Right lobe of liver (tissue), 6 donors: Measurements from ENCODE around the gene NBEA. TPM values are rescaled to one million over a fixed set of nuclear protein-coding genes. Genes with fewer than 3 reads are reported as not detected.

Experiments used
- ATAC-seq, 4 donors: fragments of 200-7000 bp; cut with Tn5 transposase; one replicate each; pipeline ENCODE4 v1.9.1; 2020; ENCODE audit warnings: mild to moderate bottlenecking in 4 of 4, moderate library complexity in 4 of 4
- DNase-seq, 3 donors: peaks; one replicate each; pipeline ENCODE4 v3.0.0-alpha.2; 2020
- H3K27ac ChIP-seq, 3 donors: fragments of 200-600 bp; one replicate each; pipeline ENCODE4 v1.8.0; 2022
- H3K27me3 ChIP-seq, 2 donors: fragments of 200-600 bp; one replicate each; pipeline ENCODE4 v1.8.0; 2022
- H3K36me3 ChIP-seq, 4 donors: fragments of 200-600 bp; sonication (generic) in 1 of 4; one replicate each; pipeline versions ENCODE4 v1.5.1 to v1.8.0; 2017 to 2022; ENCODE audit warnings: control low read depth in 1 of 4
- H3K4me1 ChIP-seq, 4 donors: fragments of 200-600 bp; sonication (generic) in 1 of 4; one replicate each; pipeline versions ENCODE4 v1.5.1 to v1.8.0; 2017 to 2022; ENCODE audit warnings: control low read depth in 1 of 4
- H3K4me3 ChIP-seq, 3 donors: fragments of 200-600 bp; one replicate each; pipeline ENCODE4 v1.8.0; 2022
- H3K9me3 ChIP-seq, 4 donors: fragments of 200-600 bp; sonication (generic) in 1 of 4; one replicate each; pipeline versions ENCODE4 v1.5.1 to v1.8.0; 2017 to 2022; ENCODE audit warnings: control low read depth in 1 of 4
- CTCF ChIP-seq, 4 donors: fragments of 200-600 bp in 3 of 4; fragments of 450-650 bp in 1 of 4; IDR thresholded peaks; one replicate each; pipeline versions ENCODE4 v1.5.1 to v1.8.0; 2016 to 2022; ENCODE audit warnings: antibody characterized with exemption in 4 of 4, mild to moderate bottlenecking in 2 of 4
- POLR2A ChIP-seq: fragments of 450-650 bp; IDR thresholded peaks from one replicate; pipeline ENCODE4 v1.6.1; 2017; ENCODE audit warnings: antibody characterized with exemption, mild to moderate bottlenecking
- WGBS: methylation state at CpG from one replicate; pipeline ENCODE4 v1.1.6; 2018; ENCODE audit warnings: low coverage, low lambda C conversion rate; ENCODE audit not compliant: insufficient coverage; ENCODE audit errors: missing lambda C conversion rate; 5-methylcytosine and 5-hydroxymethylcytosine counted together
- intact Hi-C, 2 donors: fragments of 100-400 bp; cut with DNase I; formaldehyde crosslinking; loops; one replicate each; pipeline versions ENCODE4 v1.11.2 to v1.14.1; 2022
- total RNA-seq, 6 experiments: library from RNA; depleted of rRNA in 2 of 6; stranded (reverse); fragments of >200 nt in 2 of 6; fragmentation: NEBNext Ultra II Directional in 3 of 6; extraction: Animal tissue kit (Norgen Biotek cat#: 25700) in 3 of 6; gene quantifications; one replicate each; pipeline versions ENCODE4 v1.1.0 to v1.2.4, GENCODE V29; 2016 to 2023
- donor health status: DM: no; HTN: yes; CAD: no.
- donor health status: DM: no; HTN: no; CAD: no.
- donor health status: DM: no; HTN: no; CAD: no.
- donor health status: DM: no; HTN: yes; CAD: no.
- donor health status: DM: no; HTN: yes; CAD: no.

The NBEA gene
- total RNA-seq, 6 experiments from 2014 or later: 0.62 to 1.7 (median 0.75) TPM

GRCh38 chr13:35470671-35471661 is 528.9 kb downstream of the NBEA start:
- Histone ChIP-seq H3K9me3 (no peaks in the 10 kb centered on the region), H3K4me3 (peak overlapping the region; percentile 16 to 36 (median 17)), H3K36me3 (no peaks in the 10 kb centered on the region), H3K27ac (no peak overlapping the region), H3K27me3 (peaks cover 0 to 20% of the 10 kb centered on the region in 2 donors), H3K4me1 (no peaks in the 10 kb centered on the region)
- DNase-seq: peak in 2 of 3 donors; percentile 26 to 41
- peak; percentile 44 to 81 (median 70) for ATAC-seq
- 14% methylated on average over 26 of the region's 68 CpGs for WGBS
- intact Hi-C loops: no loop called here
- TF ChIP-seq POLR2A (no peak), CTCF (IDR thresholded peaks at IDR 0.05) (no peak)

DNA sequence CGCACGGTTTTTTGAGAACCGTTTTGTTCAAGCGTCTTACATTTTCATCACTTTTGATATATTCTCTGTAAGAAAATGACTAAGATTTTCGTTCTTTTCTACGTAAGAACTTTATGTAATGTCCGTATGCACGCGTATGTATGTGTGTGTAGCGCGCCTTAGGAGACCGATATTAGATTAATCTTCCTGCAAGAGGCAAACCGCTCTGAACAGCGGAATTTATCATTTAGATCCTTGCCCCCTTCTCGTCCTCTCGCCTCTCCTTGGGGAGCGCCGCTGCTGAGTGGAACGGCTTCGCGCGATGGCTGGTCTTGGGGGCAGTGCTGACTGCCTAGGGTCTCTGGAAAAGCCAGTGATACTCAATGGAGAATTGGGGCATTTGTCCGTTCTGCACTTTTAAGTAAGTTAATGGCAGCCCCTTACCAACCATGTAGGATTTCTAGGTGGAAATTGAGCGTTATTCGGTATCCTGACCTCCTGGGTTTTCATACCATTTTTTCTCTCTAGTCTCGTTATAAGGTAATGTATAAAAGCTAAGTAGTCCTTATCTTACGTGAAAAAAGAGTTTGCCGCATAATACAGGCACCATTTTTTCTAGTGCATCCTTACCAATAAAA is 529.7 kb downstream of the NBEA start:
- Histone ChIP-seq H3K4me1 (no peaks in the 10 kb centered on the region), H3K9me3 (no peaks in the 10 kb centered on the region), H3K36me3 (no peaks in the 10 kb centered on the region), H3K4me3 (no peak overlapping the region), H3K27ac (no peak overlapping the region), H3K27me3 (peaks cover 0 to 20% of the 10 kb centered on the region in 2 donors)
- TF ChIP-seq POLR2A: no peak
- no peak for TF ChIP-seq CTCF (IDR thresholded peaks at IDR 0.05)
- DNase-seq (no peak), ATAC-seq (no peak)
- intact Hi-C loops: no loop called here
- 28% methylated on average over 25 of the region's 28 CpGs for WGBS

- 41% methylated on average over 5 of the region's 7 CpGs for WGBS
- TF ChIP-seq CTCF (IDR thresholded peaks at IDR 0.05) (no peak), POLR2A (no peak)
- DNase-seq (no peak), ATAC-seq (no peak)
- Histone ChIP-seq H3K4me1 (no peaks in the 10 kb centered on the region), H3K9me3 (no peaks in the 10 kb centered on the region), H3K4me3 (no peak overlapping the region), H3K36me3 (no peaks in the 10 kb centered on the region), H3K27ac (no peak overlapping the region), H3K27me3 (peaks cover 0 to 20% of the 10 kb centered on the region in 2 donors)
- intact Hi-C loops: no loop called here
These were observed 530.3 kb downstream of the NBEA start for GRCh38 chr13:35472323-35472881.

DNA sequence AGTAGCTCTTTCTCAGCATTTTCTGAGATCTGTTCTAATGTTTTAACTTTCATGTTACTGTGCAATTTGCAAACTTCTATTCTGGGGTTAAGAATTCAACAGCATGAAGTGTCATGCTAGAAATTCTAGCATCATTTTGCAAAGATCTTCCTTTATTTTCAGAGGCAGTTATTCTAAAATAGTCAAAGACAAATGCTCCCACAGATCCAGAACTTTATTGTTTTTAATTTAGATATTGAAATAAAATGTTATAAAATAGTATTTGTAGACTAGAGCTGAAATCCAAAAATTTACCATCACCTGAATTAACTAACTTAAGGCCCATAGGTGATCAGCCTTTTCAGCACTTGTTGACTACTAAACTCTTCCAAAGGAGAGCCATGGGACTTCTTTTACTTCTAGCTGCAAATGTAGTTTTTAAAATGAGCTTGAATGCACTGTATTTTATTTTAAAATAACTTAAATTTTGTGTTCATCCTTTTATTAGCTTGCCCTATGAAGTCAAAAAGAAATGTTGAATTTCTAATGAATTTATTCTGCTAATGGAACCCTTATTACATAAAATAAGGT is 531.2 kb downstream of the NBEA start:
- H3K9me3 ChIP-seq: no peaks in the 10 kb centered on the region
- H3K27me3 ChIP-seq: peaks cover 0 to 18% of the 10 kb centered on the region in 2 donors
- no peak overlapping the region for H3K27ac ChIP-seq
- TF ChIP-seq CTCF (IDR thresholded peaks at IDR 0.05): no peak
- TF ChIP-seq POLR2A: no peak
- ATAC-seq (no peak), DNase-seq (no peak)
- intact Hi-C loops: no loop called here
- H3K4me1 ChIP-seq: no peaks in the 10 kb centered on the region
- no peak overlapping the region for H3K4me3 ChIP-seq
- H3K36me3 ChIP-seq: no peaks in the 10 kb centered on the region
